Measurements from ENCODE around the gene M1AP. TPM values are rescaled to one million over a fixed set of nuclear protein-coding genes. Genes with fewer than 3 reads are reported as not detected.

Gene M1AP
- total RNA-seq, 1 donor from 2014 or later: 0.20 TPM

DNA sequence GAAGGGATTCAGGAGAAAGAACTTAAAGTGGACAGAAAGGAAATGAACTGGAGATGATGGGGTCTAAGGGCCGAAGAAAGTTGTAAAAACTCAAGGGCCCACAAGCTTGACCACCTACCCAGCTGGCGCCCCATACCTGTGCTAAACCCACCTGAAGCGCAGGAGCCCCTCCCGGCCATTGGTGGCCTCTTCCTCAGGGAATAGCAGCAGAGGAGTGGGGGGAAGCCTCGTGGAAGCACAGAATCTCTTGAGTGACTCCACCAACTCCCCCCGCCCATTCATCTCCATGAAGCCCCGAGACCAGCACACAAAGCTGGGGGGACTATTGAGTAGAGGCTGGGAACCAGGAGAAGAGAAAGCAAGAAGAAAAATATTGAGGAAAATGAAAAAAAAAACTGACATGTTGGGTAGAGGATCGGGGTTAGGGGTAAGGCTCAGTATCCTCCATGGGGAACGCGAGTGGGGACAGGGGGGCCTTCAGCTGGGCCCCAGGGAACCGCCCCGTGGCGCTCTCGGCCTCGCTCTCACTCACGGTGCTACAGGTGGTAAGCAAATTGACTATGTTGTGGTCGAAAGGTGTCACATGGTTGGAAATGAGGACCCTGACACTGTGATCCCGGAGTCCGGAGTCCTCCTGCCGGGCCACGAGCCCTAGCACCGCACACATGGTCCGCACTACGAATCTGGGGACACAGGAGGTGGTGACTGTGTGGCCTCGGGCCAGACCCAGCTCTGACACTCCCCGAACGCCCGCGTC is 119.4 kb downstream of the M1AP start:
- Histone ChIP-seq H3K79me2 (ENCODE audit: insufficient read depth, low read length) (peaks cover 41% of the 10 kb centered on the region), H4K20me1 (ENCODE audit: insufficient read depth, low read length) (peaks cover 44% of the 10 kb centered on the region), H2AFZ (ENCODE audit: low read depth, low read length) (peak overlapping the region; percentile 83), H3K4me2 (ENCODE audit: low read length) (peak overlapping the region; percentile 98), H3K4me1 (ENCODE audit: insufficient read depth, low read length) (peaks cover 19% of the 10 kb centered on the region), H3K27ac (ENCODE audit: low read depth, low read length) (peak overlapping the region; percentile 82), H3K36me3 (ENCODE audit: insufficient read depth, low read length) (peaks cover 29% of the 10 kb centered on the region), H3K9me3 (ENCODE audit: insufficient read depth, low read depth, low read length) (no peaks in the 10 kb centered on the region), H3K4me3 (ENCODE audit: insufficient read depth, low read depth, low read length) (peak overlapping the region; percentile 94), H3K27me3 (ENCODE audit: insufficient read depth, low read length) (no peaks in the 10 kb centered on the region), H3K9ac (ENCODE audit: low read length) (peak overlapping the region; percentile 93)
- Mint-ChIP-seq H3K4me1 (ENCODE audit: low read depth, unreplicated experiment) (peaks cover 11% of the 10 kb centered on the region), H3K36me3 (ENCODE audit: low read depth, unreplicated experiment) (peaks cover 17% of the 10 kb centered on the region), H3K27me3 (ENCODE audit: low read depth, unreplicated experiment) (no peaks in the 10 kb centered on the region), H3K4me3 (ENCODE audit: unreplicated experiment) (peak overlapping the region; percentile 96), H3K9me3 (ENCODE audit: unreplicated experiment) (no peaks in the 10 kb centered on the region), H3K27ac (ENCODE audit: unreplicated experiment) (peak overlapping the region; percentile 88)
- DNase-seq (ENCODE audit: low read depth) (no peak), FAIRE-seq (no peak)
- TF ChIP-seq, protein P1, sequence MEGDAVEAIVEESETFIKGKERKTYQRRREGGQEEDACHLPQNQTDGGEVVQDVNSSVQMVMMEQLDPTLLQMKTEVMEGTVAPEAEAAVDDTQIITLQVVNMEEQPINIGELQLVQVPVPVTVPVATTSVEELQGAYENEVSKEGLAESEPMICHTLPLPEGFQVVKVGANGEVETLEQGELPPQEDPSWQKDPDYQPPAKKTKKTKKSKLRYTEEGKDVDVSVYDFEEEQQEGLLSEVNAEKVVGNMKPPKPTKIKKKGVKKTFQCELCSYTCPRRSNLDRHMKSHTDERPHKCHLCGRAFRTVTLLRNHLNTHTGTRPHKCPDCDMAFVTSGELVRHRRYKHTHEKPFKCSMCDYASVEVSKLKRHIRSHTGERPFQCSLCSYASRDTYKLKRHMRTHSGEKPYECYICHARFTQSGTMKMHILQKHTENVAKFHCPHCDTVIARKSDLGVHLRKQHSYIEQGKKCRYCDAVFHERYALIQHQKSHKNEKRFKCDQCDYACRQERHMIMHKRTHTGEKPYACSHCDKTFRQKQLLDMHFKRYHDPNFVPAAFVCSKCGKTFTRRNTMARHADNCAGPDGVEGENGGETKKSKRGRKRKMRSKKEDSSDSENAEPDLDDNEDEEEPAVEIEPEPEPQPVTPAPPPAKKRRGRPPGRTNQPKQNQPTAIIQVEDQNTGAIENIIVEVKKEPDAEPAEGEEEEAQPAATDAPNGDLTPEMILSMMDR (IDR thresholded peaks at IDR 0.05; ENCODE audit: insufficient read depth, low read depth, low read length): no peak
- TF ChIP-seq EZH2 (IDR thresholded peaks at IDR 0.05; ENCODE audit: insufficient read depth, low read length): no peak

DNA sequence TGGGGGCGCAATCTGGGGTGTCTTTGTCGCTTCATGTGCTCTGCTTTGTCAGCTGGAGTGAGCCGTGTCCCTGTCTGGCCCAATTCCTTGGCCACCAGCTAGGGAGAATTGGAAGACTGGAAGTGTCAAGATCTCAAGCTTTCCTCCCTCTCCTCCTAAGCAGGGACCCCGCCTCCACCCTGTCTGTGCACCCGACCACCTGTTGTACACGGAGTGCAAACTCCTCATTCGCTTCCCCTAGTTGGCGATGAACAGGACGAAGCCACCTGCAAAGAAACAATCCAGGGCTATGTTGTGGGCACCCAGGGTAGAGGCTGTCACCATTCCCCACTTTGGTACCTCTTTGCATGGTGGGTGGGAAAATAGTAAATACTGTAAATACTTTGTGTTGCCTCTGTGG is 120.4 kb downstream of the M1AP start:
- H3K4me1 Mint-ChIP-seq (ENCODE audit: low read depth, unreplicated experiment): peaks cover 11% of the 10 kb centered on the region
- no peak overlapping the region for H3K27ac Mint-ChIP-seq (ENCODE audit: unreplicated experiment)
- H3K4me3 ChIP-seq (ENCODE audit: insufficient read depth, low read depth, low read length): no peak overlapping the region
- peaks cover 3% of the 10 kb centered on the region for H3K9me3 Mint-ChIP-seq (ENCODE audit: unreplicated experiment)
- peaks cover 12% of the 10 kb centered on the region for H3K36me3 Mint-ChIP-seq (ENCODE audit: low read depth, unreplicated experiment)
- no peak overlapping the region for H3K27ac ChIP-seq (ENCODE audit: low read depth, low read length)
- TF ChIP-seq EZH2 (IDR thresholded peaks at IDR 0.05; ENCODE audit: insufficient read depth, low read length): no peak
- TF ChIP-seq, protein P1 (IDR thresholded peaks at IDR 0.05; ENCODE audit: insufficient read depth, low read depth, low read length): no peak
- no peak for DNase-seq (ENCODE audit: low read depth)
- H3K79me2 ChIP-seq (ENCODE audit: insufficient read depth, low read length): peaks cover 41% of the 10 kb centered on the region
- FAIRE-seq: no peak
- H3K4me1 ChIP-seq (ENCODE audit: insufficient read depth, low read length): peaks cover 19% of the 10 kb centered on the region
- H4K20me1 ChIP-seq (ENCODE audit: insufficient read depth, low read length): peaks cover 40% of the 10 kb centered on the region
- peak overlapping the region; percentile 96 for H3K4me3 Mint-ChIP-seq (ENCODE audit: unreplicated experiment)
- H3K9me3 ChIP-seq (ENCODE audit: insufficient read depth, low read depth, low read length): no peaks in the 10 kb centered on the region
- no peak overlapping the region for H2AFZ ChIP-seq (ENCODE audit: low read depth, low read length)
- H3K9ac ChIP-seq (ENCODE audit: low read length): peak overlapping the region; percentile 93
- peaks cover 22% of the 10 kb centered on the region for H3K36me3 ChIP-seq (ENCODE audit: insufficient read depth, low read length)
- no peaks in the 10 kb centered on the region for H3K27me3 ChIP-seq (ENCODE audit: insufficient read depth, low read length)
- peaks cover 8% of the 10 kb centered on the region for H3K27me3 Mint-ChIP-seq (ENCODE audit: low read depth, unreplicated experiment)
- peak overlapping the region; percentile 98 for H3K4me2 ChIP-seq (ENCODE audit: low read length)

DNA sequence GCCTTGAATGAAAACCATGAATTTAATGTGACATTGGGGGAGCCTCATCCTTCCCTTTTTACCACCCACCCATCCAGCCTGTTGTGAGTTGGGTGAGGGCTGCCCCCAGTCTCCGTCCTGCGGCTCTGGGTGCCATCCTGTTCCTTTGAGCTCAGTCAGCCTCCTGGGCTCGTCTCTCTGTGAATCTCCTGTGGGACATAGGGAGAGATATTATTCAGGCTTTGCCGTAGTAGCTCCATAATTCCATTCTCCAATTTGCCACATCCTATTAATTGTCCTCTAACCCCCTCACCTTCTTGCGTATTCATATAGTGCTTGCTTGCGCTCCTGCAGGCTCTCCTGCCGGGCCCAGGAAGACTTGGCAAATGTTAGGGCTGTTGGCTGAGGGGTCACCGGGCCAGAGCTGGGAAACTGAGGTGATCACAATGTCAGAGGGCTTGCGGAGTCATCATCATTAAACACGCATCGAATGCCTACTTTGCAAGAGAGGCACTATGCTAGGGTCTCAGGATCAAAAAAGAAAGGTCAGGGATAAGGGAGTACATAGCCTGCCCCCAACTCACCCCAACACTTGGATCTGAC is 121.4 kb downstream of the M1AP start:
- no peak for DNase-seq (ENCODE audit: low read depth)
- H3K4me1 ChIP-seq (ENCODE audit: insufficient read depth, low read length): peaks cover 19% of the 10 kb centered on the region
- H3K4me3 Mint-ChIP-seq (ENCODE audit: unreplicated experiment): no peak overlapping the region

More for the DNA sequence above, 121.4 kb downstream of the M1AP start:
- H3K4me2 ChIP-seq (ENCODE audit: low read length): no peak overlapping the region
- no peak overlapping the region for H3K4me3 ChIP-seq (ENCODE audit: insufficient read depth, low read depth, low read length)
- H3K36me3 ChIP-seq (ENCODE audit: insufficient read depth, low read length): peaks cover 19% of the 10 kb centered on the region
- H3K36me3 Mint-ChIP-seq (ENCODE audit: low read depth, unreplicated experiment): peaks cover 11% of the 10 kb centered on the region
- H3K9me3 ChIP-seq (ENCODE audit: insufficient read depth, low read depth, low read length): no peaks in the 10 kb centered on the region
- H3K27ac ChIP-seq (ENCODE audit: low read depth, low read length): no peak overlapping the region
- peaks cover 34% of the 10 kb centered on the region for H4K20me1 ChIP-seq (ENCODE audit: insufficient read depth, low read length)
- FAIRE-seq: no peak
- peaks cover 11% of the 10 kb centered on the region for H3K4me1 Mint-ChIP-seq (ENCODE audit: low read depth, unreplicated experiment)
- H3K79me2 ChIP-seq (ENCODE audit: insufficient read depth, low read length): peaks cover 41% of the 10 kb centered on the region
- no peak for TF ChIP-seq EZH2 (IDR thresholded peaks at IDR 0.05; ENCODE audit: insufficient read depth, low read length)
- TF ChIP-seq, protein P1 (IDR thresholded peaks at IDR 0.05; ENCODE audit: insufficient read depth, low read depth, low read length): no peak
- no peak overlapping the region for H3K9ac ChIP-seq (ENCODE audit: low read length)
- H3K27me3 Mint-ChIP-seq (ENCODE audit: low read depth, unreplicated experiment): peaks cover 18% of the 10 kb centered on the region
- no peak overlapping the region for H3K27ac Mint-ChIP-seq (ENCODE audit: unreplicated experiment)
- H3K9me3 Mint-ChIP-seq (ENCODE audit: unreplicated experiment): peaks cover 5% of the 10 kb centered on the region
- H3K27me3 ChIP-seq (ENCODE audit: insufficient read depth, low read length): no peaks in the 10 kb centered on the region
- no peak overlapping the region for H2AFZ ChIP-seq (ENCODE audit: low read depth, low read length)

Measured in astrocyte (in vitro differentiated cells and primary cell).